Heart right ventricle (tissue), 16 donors: ENCODE measurements around the gene NDST3. TPM values are rescaled to one million over a fixed set of nuclear protein-coding genes. Genes with fewer than 3 reads are reported as not detected.

ENCODE experiments used
- ATAC-seq, 8 donors: fragments of 200-7000 bp; cut with Tn5 transposase; one replicate each; pipeline ENCODE4 v1.9.1; 2020; ENCODE audit warnings: mild to moderate bottlenecking in 8 of 8, moderate library complexity in 8 of 8, moderate number of reproducible peaks in 1 of 8
- DNase-seq, 2 donors: peaks; one replicate each; pipeline ENCODE4 v3.0.0-alpha.2; 2020
- H3K27ac ChIP-seq, 10 donors: fragments of 200-600 bp; sonication (generic) in 2 of 10; one replicate each; pipeline versions ENCODE4 v1.5.0 to v1.8.0; 2020 to 2022; ENCODE audit warnings: mild to moderate bottlenecking in 3 of 10
- H3K27me3 ChIP-seq, 7 donors: fragments of 200-600 bp; one replicate each; pipeline ENCODE4 v1.8.0; 2021 to 2022; ENCODE audit warnings: mild to moderate bottlenecking in 2 of 7
- H3K36me3 ChIP-seq, 9 donors: fragments of 200-600 bp; sonication (generic) in 1 of 9; one replicate each; pipeline versions ENCODE4 v1.5.0 to v1.8.0; 2020 to 2022; ENCODE audit warnings: mild to moderate bottlenecking in 2 of 9
- H3K4me1 ChIP-seq, 9 donors: fragments of 200-600 bp; sonication (generic) in 1 of 9; one replicate each; pipeline versions ENCODE4 v1.5.0 to v1.8.0; 2020 to 2022; ENCODE audit warnings: mild to moderate bottlenecking in 4 of 9
- H3K4me3 ChIP-seq, 10 donors: fragments of 200-600 bp; sonication (generic) in 2 of 10; one replicate each; pipeline versions ENCODE4 v1.5.0 to v1.8.0; 2020 to 2022; ENCODE audit warnings: mild to moderate bottlenecking in 7 of 10, moderate library complexity in 2 of 10
- H3K9me3 ChIP-seq, 11 donors: fragments of 200-600 bp in 10 of 11; sonication (generic) in 2 of 11; one replicate each; pipeline versions ENCODE4 v1.5.0 to v1.8.0; 2013 to 2022; ENCODE audit warnings: mild to moderate bottlenecking in 2 of 11, control low read depth in 1 of 11, moderate library complexity in 1 of 11
- WGBS, 2 donors: extraction: QIAGEN DNeasy Blood & Tissue Kit; methylation state at CpG; one replicate each; pipeline ENCODE4 v1.1.7; 2013; ENCODE audit warnings: inconsistent platforms in 1 of 2; 5-methylcytosine and 5-hydroxymethylcytosine counted together
- intact Hi-C, 10 donors: fragments of 100-400 bp; cut with DNase I; formaldehyde crosslinking; loops; one replicate each; pipeline versions ENCODE4 v1.11.1 to v1.14.2; 2022
- polyA plus RNA-seq, 2 donors: library from polyadenylated mRNA; stranded (reverse); fragments of 200-250 nt; gene quantifications; one replicate each; pipeline ENCODE4 v1.2.3, GENCODE V29; 2013
- total RNA-seq, 10 donors: library from RNA; stranded (reverse); fragmentation: NEBNext Ultra II Directional in 3 of 10; extraction: Animal tissue kit (Norgen Biotek cat#: 25700) in 3 of 10; gene quantifications; one replicate each; pipeline versions ENCODE4 v1.2.1 to v1.2.4, GENCODE V29; 2021 to 2023
- TF ChIP-seq, protein P1 (sequence below), 9 donors: fragments of 200-600 bp; sonication (generic) in 2 of 9; IDR thresholded peaks; one replicate each; pipeline versions ENCODE4 v1.5.0 to v1.8.0; 2021 to 2022; ENCODE audit warnings: antibody characterized with exemption in 9 of 9, mild to moderate bottlenecking in 5 of 9, moderate library complexity in 1 of 9
- donor health status: Arrhythmogenic right ventricular cardiomyopathy.
- donor health status: ischemic (EF 13 %, LVEDD 7.1; RV severe dilation, severe dysfunction).
- donor health status: healthy with polysubstance abuse.
- donor health status: DM: no; HTN: yes; CAD: no.
- donor health status: DM: no; HTN: no; CAD: no.
- donor health status: ischemic (EF 25% LVEDD 6.9; RV normal size, moderate dysfunction).
- donor health status: ischemic (EF 25% LVEDD 5.7; RV mildly dilated, moderate dysfunction).
- donor health status: healthy.
- donor health status: DM: yes; HTN: yes; CAD: no.
- donor health status: Ischemic cardiomyopathy.
- donor health status: ischemic (EF 35%, LVEDD 5.7; RV mildly dilated, moderate dysfunction).
- donor health status: nonischemic (EF 11% LVEDD 7.7; RV severe dilation, severe dysfunction).
- donor health status: DM: yes; HTN: yes; CAD: no.
- donor health status: PGD.
- donor health status: ischemic (EF 29% LVEDD 5.4; RV normal size, mild dysfunction).
- donor health status: nonischemic (EF 23%, LVEDD 6.1; RV moderate dilation, normal function).

The NDST3 gene
- total and polyA plus RNA-seq, 12 donors: 0.04 TPM; not detected in 11

GRCh38 chr4:118158763-118159375, 124.6 kb downstream of the NDST3 start:
- ATAC-seq (no peak), DNase-seq (no peak)
- WGBS, 2 donors: 37 to 39% methylated on average over 2 of the region's 2 CpGs
- Histone ChIP-seq H3K4me1 (no peaks in the 10 kb centered on the region), H3K9me3 (peaks cover 0 to 39% (median 5%) of the 10 kb centered on the region in 11 donors), H3K27me3 (no peaks in the 10 kb centered on the region), H3K4me3 (no peak overlapping the region), H3K27ac (no peak overlapping the region), H3K36me3 (no peaks in the 10 kb centered on the region)
- intact Hi-C loops: no loop called here
- TF ChIP-seq, protein P1, sequence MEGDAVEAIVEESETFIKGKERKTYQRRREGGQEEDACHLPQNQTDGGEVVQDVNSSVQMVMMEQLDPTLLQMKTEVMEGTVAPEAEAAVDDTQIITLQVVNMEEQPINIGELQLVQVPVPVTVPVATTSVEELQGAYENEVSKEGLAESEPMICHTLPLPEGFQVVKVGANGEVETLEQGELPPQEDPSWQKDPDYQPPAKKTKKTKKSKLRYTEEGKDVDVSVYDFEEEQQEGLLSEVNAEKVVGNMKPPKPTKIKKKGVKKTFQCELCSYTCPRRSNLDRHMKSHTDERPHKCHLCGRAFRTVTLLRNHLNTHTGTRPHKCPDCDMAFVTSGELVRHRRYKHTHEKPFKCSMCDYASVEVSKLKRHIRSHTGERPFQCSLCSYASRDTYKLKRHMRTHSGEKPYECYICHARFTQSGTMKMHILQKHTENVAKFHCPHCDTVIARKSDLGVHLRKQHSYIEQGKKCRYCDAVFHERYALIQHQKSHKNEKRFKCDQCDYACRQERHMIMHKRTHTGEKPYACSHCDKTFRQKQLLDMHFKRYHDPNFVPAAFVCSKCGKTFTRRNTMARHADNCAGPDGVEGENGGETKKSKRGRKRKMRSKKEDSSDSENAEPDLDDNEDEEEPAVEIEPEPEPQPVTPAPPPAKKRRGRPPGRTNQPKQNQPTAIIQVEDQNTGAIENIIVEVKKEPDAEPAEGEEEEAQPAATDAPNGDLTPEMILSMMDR (IDR thresholded peaks at IDR 0.05): no peak

DNA sequence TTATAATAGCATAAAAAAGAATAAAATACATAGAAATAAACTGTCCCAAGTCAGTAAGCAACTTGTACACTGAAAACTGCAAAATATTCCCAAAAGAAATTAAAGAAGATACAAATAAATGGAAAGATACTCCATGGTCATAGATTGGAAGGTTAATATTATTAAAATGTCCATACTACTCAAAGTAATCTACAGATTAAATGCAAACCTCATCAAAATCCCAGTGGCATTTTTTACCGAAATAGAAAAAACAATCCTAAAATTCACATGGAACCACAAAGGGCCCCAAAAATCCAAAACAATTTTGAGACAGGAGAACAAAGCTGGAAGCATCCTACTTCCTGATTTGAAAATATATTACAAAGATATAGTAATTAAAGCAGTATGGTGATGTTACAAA, 133.0 kb downstream of the NDST3 start:
- WGBS, 2 donors: 90 to 100% methylated on average over 1 of the region's 1 CpG
- DNase-seq: no peak

GRCh38 chr4:118171381-118171780, 137.1 kb downstream of the NDST3 start:
- 83 to 84% methylated on average over 4 of the region's 4 CpGs for WGBS, 2 donors
- no peaks in the 10 kb centered on the region for H3K4me1 ChIP-seq
- DNase-seq (no peak), ATAC-seq (no peak)
- no peaks in the 10 kb centered on the region for H3K36me3 ChIP-seq
- TF ChIP-seq, protein P1 (IDR thresholded peaks at IDR 0.05): no peak
- no peak overlapping the region for H3K27ac ChIP-seq
- peaks cover 0 to 24% (median 14%) of the 10 kb centered on the region in 11 donors for H3K9me3 ChIP-seq
- intact Hi-C loops: no loop called here
- H3K4me3 ChIP-seq: no peak overlapping the region
- H3K27me3 ChIP-seq: no peaks in the 10 kb centered on the region

More for the DNA sequence above, 133.0 kb downstream of the NDST3 start:
- intact Hi-C loops: no loop called here
- Histone ChIP-seq H3K36me3 (no peaks in the 10 kb centered on the region), H3K9me3 (peaks cover 0 to 33% (median 14%) of the 10 kb centered on the region in 11 donors), H3K27me3 (no peaks in the 10 kb centered on the region), H3K4me3 (no peak overlapping the region), H3K4me1 (no peaks in the 10 kb centered on the region), H3K27ac (no peak overlapping the region)
- ATAC-seq: no peak
- TF ChIP-seq, protein P1 (IDR thresholded peaks at IDR 0.05): no peak

DNA sequence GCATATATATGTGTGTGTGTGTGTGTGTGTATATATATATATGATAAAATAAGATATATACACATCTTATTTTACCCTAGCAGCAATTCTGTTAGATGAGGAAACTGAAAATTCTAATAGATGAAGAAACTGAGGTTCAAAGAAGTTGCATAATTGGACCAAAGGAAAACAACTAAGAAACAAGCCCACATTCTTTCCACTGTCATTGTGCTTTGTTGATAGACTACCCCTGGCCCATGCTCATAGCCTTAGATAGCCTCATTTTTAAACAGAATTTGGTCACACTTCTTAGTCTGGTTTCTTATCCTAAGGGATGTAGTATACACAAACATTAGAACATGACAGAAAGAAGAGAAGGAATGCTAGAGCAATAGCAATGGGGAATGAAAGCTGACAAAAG, 138.8 kb downstream of the NDST3 start:
- Histone ChIP-seq H3K4me1 (no peaks in the 10 kb centered on the region), H3K4me3 (no peak overlapping the region), H3K27me3 (no peaks in the 10 kb centered on the region), H3K36me3 (no peaks in the 10 kb centered on the region), H3K27ac (no peak overlapping the region), H3K9me3 (peaks cover 0 to 6% (median 0%) of the 10 kb centered on the region in 11 donors)
- DNase-seq (no peak), ATAC-seq (no peak)
- intact Hi-C loops: no loop called here
- TF ChIP-seq, protein P1 (IDR thresholded peaks at IDR 0.05): no peak
